AG04449 (cell line): ENCODE data around the gene NOP56.
A peak's percentile ranks its signal among the peaks of the same experiment; 100 is the strongest.
"Not testable (repeated sequence)": the region's sequence is repeated elsewhere in the genome, so short reads cannot be mapped to it uniquely, and the experiment has no call there.

Experiments used
- CTCF ChIA-PET: fragments of 350-600 bp; formaldehyde crosslinking; extraction: SDS; loops from one replicate; lab custom pipeline; 2021; ENCODE audit warnings: antibody characterized with exemption; lab: Yijun Ruan, JAX
- POLR2A ChIA-PET: fragments of 400-600, 350-600 bp; formaldehyde crosslinking; extraction: SDS; loops from one replicate; lab custom pipeline; 2020; ENCODE audit warnings: antibody characterized with exemption, inconsistent platforms; lab: Yijun Ruan, JAX
- DNase-seq: peaks from one replicate; pipeline ENCODE4 v3.0.0-alpha.2; 2010; ENCODE audit warnings: low read depth, low spot score
- H3K4me3 ChIP-seq: 2 replicates; pipeline ENCODE4 v1.5.1; 2011; ENCODE audit warnings: low read depth, mild to moderate bottlenecking, control low read depth, low read length
- TF ChIP-seq, protein P1 (sequence below): IDR thresholded peaks from one replicate; pipeline ENCODE4 v1.5.1; 2011; ENCODE audit warnings: mild to moderate bottlenecking, moderate library complexity, low read length, control low read depth, inconsistent platforms; ENCODE audit not compliant: insufficient read depth; ENCODE audit errors: missing control alignments

Gene NOP56

DNA sequence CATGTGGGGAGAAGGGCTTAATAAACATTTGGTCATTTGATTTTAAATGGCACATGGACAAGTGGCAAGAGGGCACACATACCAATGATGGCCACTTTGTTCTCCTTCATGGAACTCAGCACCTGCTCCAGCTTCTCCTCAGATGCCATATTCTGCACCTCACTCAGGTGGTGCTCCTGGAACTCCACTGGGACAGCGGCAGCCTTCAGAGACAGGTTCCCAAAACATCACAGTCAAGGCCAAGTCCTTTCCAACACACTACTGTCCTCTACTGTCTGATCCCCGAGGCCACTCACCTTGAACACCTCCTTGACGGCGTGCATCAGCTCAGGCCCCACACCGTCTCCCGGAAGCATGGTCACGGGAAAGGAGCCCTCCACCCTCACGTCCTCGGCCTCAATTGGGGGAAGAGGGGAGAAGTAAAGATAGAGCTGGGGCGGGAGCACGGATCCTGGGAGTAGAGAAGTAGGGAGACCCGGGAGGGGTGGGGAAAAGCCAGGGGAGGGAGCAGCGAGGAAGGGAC is 11.0 kb downstream of the NOP56 start:
- DNase-seq = no peak
- TF ChIP-seq, protein P1, sequence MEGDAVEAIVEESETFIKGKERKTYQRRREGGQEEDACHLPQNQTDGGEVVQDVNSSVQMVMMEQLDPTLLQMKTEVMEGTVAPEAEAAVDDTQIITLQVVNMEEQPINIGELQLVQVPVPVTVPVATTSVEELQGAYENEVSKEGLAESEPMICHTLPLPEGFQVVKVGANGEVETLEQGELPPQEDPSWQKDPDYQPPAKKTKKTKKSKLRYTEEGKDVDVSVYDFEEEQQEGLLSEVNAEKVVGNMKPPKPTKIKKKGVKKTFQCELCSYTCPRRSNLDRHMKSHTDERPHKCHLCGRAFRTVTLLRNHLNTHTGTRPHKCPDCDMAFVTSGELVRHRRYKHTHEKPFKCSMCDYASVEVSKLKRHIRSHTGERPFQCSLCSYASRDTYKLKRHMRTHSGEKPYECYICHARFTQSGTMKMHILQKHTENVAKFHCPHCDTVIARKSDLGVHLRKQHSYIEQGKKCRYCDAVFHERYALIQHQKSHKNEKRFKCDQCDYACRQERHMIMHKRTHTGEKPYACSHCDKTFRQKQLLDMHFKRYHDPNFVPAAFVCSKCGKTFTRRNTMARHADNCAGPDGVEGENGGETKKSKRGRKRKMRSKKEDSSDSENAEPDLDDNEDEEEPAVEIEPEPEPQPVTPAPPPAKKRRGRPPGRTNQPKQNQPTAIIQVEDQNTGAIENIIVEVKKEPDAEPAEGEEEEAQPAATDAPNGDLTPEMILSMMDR = no peak
- ChIA-PET POLR2A (interaction anchor here (0.6 to 3.7 kb wide), 2 partner anchors 10 to 89 kb away, joined by 3 to 36 read pairs; partner anchors contain the start of gene NOP56), CTCF (interaction anchor here (1.1 to 2.1 kb wide), 4 partner anchors 9 to 338 kb away, joined by 3 to 5 read pairs (median 4); no protein-coding TSS in a partner anchor)
- peak overlapping the region; percentile 95 for H3K4me3 ChIP-seq

DNA sequence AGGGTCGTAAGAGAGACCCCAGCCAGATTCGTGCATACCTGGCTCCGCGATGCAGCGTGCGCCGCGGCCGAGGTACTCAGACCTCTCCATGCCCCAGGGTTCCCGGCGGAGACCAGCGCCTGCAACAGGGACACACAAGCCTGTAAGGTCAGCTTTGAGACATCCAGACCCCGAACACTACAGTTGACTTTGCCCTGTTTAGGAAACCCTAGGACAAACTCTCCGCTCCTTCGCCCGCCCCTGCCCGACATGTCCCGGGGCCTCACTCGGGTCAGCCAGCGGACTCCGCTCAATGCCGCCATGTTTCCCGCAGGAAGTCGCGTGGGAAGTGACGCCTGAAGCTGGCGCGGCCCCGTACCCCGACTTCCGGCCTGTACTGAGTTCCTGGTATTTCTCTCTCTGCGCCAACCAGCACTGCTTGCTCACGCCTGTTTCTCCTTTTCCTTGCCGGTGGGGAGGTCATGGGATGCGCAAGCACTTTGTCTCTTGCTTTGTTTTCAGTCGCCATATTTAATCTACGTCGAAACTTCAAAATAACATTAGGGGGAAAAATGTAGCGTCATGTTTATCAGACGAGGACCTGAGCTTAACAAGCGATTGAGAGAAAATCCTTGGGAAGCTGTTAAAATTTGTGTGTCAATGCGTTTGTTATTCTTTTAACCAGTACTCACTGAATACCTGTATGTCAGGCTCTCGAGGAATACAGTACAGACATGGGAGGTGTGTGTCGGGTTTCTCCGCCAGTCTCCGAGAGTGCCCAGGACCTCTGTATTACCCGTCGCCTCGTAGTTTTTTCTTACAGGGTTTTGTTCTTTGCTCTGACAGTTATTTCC is 11.7 kb downstream of the NOP56 start, which contains the start of gene IDH3B:
Gene IDH3B, minus strand, starts transcription at position 330 of the 833 bp plus-strand sequence. Its CDS starts 28 bp downstream, at position 302.
- CTCF ChIA-PET = interaction anchor here (1.2 to 3.3 kb wide), 4 partner anchors 8 to 337 kb away, joined by 3 to 13 read pairs (median 4); no protein-coding TSS in a partner anchor
- peak; percentile 49 for DNase-seq
- POLR2A ChIA-PET = interaction anchor here (3.7 kb wide), 1 partner anchor 11 kb away, joined by 36 read pairs; the partner anchor contains the start of gene NOP56
- TF ChIP-seq, protein P1 = no peak
- H3K4me3 ChIP-seq = peak within 1 kb of the TSS; percentile 95

DNA sequence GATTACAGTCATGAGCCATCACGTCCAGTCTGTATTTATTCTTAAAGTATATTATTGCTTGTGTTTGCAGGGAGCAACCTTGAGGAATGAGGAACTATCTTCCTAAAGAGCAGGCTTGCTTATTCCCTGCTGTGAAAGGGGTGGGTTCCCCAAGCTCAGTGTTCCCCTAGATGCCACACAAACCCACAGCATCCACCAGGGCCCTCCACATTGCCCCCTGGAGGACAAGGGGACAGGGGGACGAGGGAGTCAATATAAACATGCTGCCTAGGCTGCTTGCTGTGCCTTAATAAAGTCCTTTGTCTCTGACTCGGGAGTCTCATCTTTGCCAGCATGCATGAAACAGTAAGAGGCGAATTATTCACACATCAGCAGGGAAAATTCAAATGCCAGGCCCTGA is 19.5 kb downstream of the NOP56 start:
- TF ChIP-seq, protein P1 = peak; percentile 3
- H3K4me3 ChIP-seq = no peak overlapping the region
- ChIA-PET CTCF (interaction anchor here (1.0 to 1.1 kb wide), 2 partner anchors 8 to 25 kb away, joined by 3 read pairs; partner anchors contain the start of gene IDH3B), POLR2A (no interaction called here)
- DNase-seq = no peak

DNA sequence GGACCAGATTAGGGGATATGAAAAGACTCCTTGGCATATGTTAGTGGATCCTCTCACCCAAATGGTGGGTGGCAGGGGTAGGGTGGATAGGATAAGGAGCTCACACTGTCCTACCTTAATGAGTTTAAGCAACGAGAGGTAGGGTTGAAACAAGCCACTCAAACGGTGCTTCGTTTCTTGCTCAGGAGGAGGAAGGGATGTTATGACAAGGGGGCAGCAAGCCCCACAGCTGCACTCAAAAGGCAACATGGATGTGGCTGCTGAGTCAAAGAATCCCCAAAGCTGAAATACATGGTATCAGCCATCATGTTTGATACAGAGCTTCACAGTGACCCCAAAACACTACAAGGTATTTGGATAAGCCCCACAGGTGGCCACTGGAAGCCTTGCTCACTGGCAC is 20.0 kb downstream of the NOP56 start:
- POLR2A ChIA-PET = no interaction called here
- no peak for DNase-seq

DNA sequence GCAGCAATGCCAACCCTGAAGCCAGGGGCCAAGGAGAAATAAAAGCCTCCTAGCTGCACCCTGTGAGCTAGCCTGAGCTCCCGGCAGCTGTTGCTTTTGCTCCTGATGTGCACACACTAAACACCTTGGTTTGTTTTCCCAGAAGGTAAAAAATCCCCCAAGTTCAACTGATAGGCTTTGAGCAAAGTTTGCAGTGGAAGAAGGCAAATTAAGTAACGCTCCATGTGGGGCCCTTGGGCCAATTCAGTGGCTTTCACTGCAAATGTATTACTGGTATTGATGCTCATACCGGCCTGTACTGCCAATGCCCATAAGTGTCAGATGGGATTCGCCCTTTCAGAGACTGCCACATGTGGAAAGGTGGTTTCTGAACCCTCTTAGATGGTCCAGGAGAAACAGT is 21.0 kb downstream of the NOP56 start:
- TF ChIP-seq, protein P1 = no peak
- H3K4me3 ChIP-seq = no peak overlapping the region
- POLR2A ChIA-PET = no interaction called here
- CTCF ChIA-PET = no interaction called here
- no peak for DNase-seq

More for the DNA sequence above, 20.0 kb downstream of the NOP56 start:
- no peak overlapping the region for H3K4me3 ChIP-seq
- CTCF ChIA-PET = interaction anchor here (1.0 to 1.1 kb wide), 2 partner anchors 8 to 26 kb away, joined by 3 read pairs; partner anchors contain the start of gene IDH3B
- TF ChIP-seq, protein P1 = no peak

DNA sequence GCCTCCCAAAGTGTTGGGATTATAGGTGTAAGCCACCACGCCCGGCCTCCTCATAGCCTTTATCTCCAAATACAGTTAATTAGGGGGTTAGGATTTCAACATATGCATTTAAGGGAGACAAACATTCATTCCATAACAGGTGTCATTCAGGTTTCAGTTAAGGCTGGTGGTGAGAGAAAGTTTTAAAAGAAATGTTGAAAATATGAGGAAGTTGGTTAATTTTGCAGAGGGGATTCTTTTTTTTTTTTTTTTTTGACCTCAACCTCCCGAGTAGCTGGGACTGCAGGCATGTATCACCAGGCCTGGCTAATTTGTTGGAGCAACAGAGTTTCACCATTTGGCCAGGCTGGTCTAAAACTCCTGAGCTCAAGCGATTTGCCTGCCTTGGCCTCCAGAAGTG is 27.6 kb downstream of the NOP56 start:
- ChIA-PET POLR2A (no interaction called here), CTCF (no interaction called here)
- no peak for DNase-seq
- no peak overlapping the region for H3K4me3 ChIP-seq
- TF ChIP-seq, protein P1 = no peak

DNA sequence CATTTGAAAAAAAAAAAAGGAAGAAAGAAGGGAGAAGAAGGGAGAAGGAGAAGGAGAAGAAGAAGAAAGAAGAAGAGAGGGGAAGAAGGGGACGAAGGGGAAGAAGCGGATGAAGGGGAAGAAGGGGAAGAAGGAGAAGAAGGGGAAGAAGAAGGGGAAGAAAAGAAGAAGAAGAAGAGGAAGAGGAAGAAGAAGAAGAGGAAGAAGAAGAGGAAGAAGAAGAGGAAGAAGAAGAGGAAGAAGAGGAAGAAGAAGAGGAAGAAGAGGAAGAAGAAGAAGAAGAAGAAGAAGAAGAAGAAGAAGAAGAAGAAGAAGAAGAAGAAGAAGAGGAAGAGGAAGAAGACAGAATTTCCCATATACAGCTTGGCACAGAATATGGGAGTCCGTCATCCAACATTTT is 29.6 kb downstream of the NOP56 start:
- DNase-seq, H3K4me3 ChIP-seq, POLR2A ChIA-PET, CTCF ChIA-PET: not testable (repeated sequence)

DNA sequence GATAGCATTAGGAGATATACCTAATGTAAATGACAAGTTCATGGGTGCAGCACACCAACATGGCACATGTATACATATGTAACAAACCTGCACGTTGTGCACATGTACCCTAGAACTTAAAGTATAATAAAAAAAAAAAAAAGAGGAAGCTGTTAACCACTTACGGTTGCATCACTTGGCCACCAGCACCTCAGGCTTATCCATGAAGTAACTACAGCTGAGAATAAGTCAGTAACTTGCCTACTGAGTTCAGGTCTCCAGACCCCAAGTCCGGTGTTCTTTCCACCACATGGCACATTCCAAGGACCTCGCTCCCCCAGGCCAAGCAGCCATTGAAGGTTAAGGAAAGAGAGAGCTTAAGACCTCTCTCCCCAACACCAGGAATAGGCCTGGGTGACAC is 32.4 kb downstream of the NOP56 start:
- POLR2A ChIA-PET, DNase-seq, H3K4me3 ChIP-seq: not testable (repeated sequence)
- CTCF ChIA-PET = interaction anchor here (1.5 to 5.6 kb wide), 4 partner anchors 10 to 166 kb away, joined by 6 to 77 read pairs (median 24); no protein-coding TSS in a partner anchor
